ENCODE measurements around the gene EGFR. TPM values are rescaled to one million over a fixed set of nuclear protein-coding genes. Genes with fewer than 3 reads are reported as not detected.

EGFR gene
- total RNA-seq, 1 donor from 2014 or later, result 6.1 TPM

DNA sequence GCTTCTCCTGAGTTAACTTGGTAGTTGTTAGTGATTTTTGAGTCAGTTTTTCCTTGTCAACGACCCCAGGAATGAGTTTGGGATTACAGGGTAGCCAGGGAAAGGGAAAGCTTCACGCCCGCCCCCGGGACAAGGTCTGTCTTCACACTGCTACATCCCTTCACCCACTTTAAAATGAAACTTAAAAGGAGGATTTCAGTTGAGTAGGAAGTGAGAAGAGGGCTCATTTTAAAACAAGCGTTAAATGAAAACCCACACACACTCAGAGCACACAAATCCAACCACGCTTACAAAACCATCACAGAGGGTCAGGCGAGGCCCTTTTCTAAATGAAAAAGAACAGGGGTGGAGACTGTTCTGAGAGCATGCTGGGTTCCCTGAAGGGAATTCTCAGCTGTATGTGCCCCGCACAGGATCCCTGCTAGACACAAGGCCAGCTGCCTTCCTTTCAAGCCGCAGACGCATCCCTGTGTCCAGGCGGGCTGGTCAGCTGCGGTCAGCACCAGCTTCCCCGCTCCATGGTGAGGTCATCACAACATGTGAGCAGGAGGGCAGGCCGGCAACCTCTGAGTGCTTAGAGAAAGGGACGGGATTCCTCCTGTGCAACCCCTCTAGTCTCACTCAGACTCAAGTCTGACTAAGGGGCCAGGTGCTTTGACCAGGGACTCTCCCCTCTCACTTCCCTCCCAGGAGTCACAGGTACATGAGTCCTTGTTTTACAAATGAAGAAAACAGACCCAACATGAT is 111.8 kb downstream of the EGFR start:
- peak; percentile 55 for DNase-seq
- H3K9me3 ChIP-seq (replicated peaks), result no peaks in the 10 kb centered on the region
- TF ChIP-seq, protein P1, sequence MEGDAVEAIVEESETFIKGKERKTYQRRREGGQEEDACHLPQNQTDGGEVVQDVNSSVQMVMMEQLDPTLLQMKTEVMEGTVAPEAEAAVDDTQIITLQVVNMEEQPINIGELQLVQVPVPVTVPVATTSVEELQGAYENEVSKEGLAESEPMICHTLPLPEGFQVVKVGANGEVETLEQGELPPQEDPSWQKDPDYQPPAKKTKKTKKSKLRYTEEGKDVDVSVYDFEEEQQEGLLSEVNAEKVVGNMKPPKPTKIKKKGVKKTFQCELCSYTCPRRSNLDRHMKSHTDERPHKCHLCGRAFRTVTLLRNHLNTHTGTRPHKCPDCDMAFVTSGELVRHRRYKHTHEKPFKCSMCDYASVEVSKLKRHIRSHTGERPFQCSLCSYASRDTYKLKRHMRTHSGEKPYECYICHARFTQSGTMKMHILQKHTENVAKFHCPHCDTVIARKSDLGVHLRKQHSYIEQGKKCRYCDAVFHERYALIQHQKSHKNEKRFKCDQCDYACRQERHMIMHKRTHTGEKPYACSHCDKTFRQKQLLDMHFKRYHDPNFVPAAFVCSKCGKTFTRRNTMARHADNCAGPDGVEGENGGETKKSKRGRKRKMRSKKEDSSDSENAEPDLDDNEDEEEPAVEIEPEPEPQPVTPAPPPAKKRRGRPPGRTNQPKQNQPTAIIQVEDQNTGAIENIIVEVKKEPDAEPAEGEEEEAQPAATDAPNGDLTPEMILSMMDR (IDR thresholded peaks at IDR 0.05; ENCODE audit: borderline replicate concordance), result no peak
- H3K27me3 ChIP-seq (ENCODE audit: low read depth), result no peaks in the 10 kb centered on the region
- intact Hi-C loops (cut with micrococcal nuclease), result no loop called here
- no peaks in the 10 kb centered on the region for H3K36me3 ChIP-seq
- H3K4me1 ChIP-seq, result peaks cover 91% of the 10 kb centered on the region
- peak overlapping the region; percentile 81 for H3K27ac ChIP-seq (replicated peaks)
- H3K4me3 ChIP-seq, result no peak overlapping the region

DNA sequence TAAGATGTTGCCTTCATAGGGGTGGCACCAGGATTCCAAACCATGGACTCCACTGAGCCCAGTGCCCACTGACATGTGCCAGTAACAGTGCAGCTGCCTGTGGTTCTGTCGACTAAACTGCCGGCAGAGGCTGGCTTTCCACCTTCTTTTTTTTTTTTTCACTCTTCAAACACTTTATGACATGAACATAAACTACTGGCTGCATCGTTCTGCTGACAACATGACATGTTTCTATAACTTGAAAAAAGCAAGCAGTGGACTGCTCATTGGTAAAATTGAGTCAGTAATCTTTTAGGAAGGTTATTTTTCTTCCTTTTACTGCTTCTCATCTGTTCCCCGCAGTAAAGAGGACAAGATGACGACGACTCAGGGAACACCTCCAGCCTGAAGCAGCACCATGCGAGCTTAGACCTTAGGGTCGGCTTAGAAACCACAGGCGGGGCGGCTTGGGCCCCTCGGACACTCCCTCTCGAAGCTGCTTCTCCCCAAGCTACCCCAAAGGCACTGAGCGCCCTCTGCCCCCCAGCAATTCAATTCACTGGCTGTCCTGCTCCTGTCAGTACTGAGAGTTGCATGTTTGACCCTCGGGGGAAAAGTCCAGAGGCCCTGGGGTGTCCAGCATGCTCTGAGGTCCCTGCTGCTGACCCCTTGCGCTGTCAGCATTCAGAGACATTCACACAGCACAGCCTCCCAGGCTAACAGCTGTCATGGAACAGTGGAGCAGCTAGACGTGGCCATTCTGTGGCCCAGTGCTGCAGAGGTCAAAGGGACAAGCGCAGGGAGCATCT is 112.5 kb downstream of the EGFR start:
- DNase-seq, result no peak
- H3K27me3 ChIP-seq (ENCODE audit: low read depth), result no peaks in the 10 kb centered on the region
- no peaks in the 10 kb centered on the region for H3K9me3 ChIP-seq (replicated peaks)
- H3K27ac ChIP-seq (replicated peaks), result peak overlapping the region; percentile 81
- H3K4me1 ChIP-seq, result peaks cover 85% of the 10 kb centered on the region
- H3K36me3 ChIP-seq, result no peaks in the 10 kb centered on the region
- intact Hi-C loops (cut with micrococcal nuclease), result no loop called here
- TF ChIP-seq, protein P1 (IDR thresholded peaks at IDR 0.05; ENCODE audit: borderline replicate concordance), result no peak
- no peak overlapping the region for H3K4me3 ChIP-seq

DNA sequence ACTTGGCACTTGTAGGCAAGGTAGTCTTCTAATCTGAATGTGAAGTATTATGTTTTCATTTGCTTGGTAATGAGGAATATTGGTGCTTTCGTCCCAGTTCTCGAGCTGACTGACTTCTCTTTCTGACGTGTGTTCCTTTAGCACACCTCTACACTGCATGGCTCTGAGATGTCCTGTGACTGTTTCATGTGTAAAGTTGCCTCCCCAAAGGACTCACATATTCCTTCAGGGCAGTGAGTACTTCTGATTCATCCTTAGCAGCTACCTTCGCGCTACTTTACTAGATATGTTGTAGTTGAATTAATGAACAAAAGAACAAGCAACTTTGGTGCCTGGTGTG is 113.7 kb downstream of the EGFR start:
- Histone ChIP-seq H3K36me3 (no peaks in the 10 kb centered on the region), H3K4me3 (no peak overlapping the region), H3K27me3 (ENCODE audit: low read depth) (no peaks in the 10 kb centered on the region), H3K27ac (replicated peaks) (peak overlapping the region; percentile 82), H3K9me3 (replicated peaks) (no peaks in the 10 kb centered on the region), H3K4me1 (peaks cover 73% of the 10 kb centered on the region)
- no peak for DNase-seq
- TF ChIP-seq, protein P1 (IDR thresholded peaks at IDR 0.05; ENCODE audit: borderline replicate concordance), result no peak
- intact Hi-C loops (cut with micrococcal nuclease), result no loop called here

DNA sequence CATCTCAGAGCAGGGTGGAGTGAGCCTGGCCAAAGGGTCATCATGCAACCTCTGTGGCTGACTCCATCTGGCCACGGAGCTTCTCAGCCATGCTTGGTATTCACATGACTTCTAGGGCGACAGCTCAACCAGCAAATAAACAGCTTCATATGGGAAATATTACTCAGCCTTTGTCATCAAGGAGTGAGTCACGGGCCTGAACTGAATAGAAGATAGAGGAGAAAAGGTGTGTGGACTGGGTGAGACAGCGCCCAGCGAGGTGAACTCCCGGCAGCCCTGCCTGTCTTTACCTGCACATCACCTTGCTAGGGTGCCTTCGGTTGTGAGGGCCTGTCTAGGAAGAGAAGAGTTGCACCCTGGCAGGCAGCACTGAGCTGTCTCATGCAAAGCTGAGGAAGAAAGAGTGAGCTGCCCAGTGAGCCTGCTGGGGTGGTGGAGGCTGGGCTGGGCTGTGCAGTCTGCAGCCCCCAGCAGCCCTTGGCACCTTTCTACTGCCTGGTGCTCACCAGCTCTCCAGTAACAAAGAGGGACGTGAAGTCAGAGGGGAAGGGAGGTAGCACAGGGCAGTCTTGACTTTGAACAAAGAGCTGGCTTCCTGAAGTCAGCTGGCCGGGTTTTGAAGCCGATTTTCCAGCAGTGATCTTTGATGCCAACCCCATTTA is 114.2 kb downstream of the EGFR start:
- peak overlapping the region; percentile 82 for H3K27ac ChIP-seq (replicated peaks)
- intact Hi-C loops (cut with micrococcal nuclease), result no loop called here
- peaks cover 68% of the 10 kb centered on the region for H3K4me1 ChIP-seq
- no peak overlapping the region for H3K4me3 ChIP-seq
- TF ChIP-seq, protein P1 (IDR thresholded peaks at IDR 0.05; ENCODE audit: borderline replicate concordance), result no peak
- no peaks in the 10 kb centered on the region for H3K27me3 ChIP-seq (ENCODE audit: low read depth)
- no peak for DNase-seq
- no peaks in the 10 kb centered on the region for H3K9me3 ChIP-seq (replicated peaks)
- H3K36me3 ChIP-seq, result no peaks in the 10 kb centered on the region

DNA sequence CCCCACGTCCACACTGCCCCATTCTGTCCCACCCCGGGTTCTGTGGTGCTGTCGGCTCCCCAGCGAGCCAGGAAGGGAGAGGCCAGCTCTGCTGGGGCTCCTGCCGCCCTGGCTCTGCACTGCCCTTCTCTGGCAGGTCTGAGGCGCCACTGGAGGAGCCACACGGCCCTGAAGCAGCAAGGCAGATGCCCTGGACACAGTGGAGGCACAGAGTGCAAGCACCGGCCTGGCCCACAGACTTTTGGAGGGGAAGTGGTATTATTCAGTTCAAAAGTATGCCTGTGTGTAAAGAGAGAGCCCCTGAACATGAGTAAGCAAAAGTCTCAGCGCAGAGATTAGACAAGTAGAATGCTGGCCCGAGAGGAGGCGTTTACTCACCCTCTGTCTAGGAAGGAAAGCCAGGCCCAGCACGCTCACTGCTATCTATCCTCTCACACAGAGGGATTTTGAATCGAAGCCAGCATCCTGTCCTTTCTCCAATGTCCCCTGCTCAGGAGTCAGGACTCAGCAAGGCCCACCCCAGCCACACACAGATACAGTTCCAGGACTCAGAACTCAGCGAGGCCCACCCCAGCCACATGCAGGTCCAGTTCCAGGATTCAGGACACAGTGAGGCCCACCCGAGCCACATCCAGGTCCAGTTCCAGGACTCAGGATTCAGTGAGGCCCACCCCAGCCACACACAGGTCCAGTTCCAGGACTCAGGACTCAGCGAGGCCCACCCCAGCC is 115.0 kb downstream of the EGFR start:
- intact Hi-C loops (cut with micrococcal nuclease), result no loop called here
- H3K4me1 ChIP-seq, result peaks cover 60% of the 10 kb centered on the region
- peak; percentile 57 for DNase-seq

More for the DNA sequence above, 115.0 kb downstream of the EGFR start:
- H3K27ac ChIP-seq (replicated peaks), result peak overlapping the region; percentile 82
- peaks cover 6% of the 10 kb centered on the region for H3K9me3 ChIP-seq (replicated peaks)
- TF ChIP-seq, protein P1 (IDR thresholded peaks at IDR 0.05; ENCODE audit: borderline replicate concordance), result peak; percentile 17
- H3K27me3 ChIP-seq (ENCODE audit: low read depth), result no peaks in the 10 kb centered on the region
- H3K4me3 ChIP-seq, result no peak overlapping the region
- no peaks in the 10 kb centered on the region for H3K36me3 ChIP-seq

All from left ventricle myocardium inferior (tissue), 1 donor.